HG02943 (cell line): ENCODE results near the gene CLTCL1.
"Not testable (repeated sequence)": the region's sequence is repeated elsewhere in the genome, so short reads cannot be mapped to it uniquely, and the experiment has no call there.

Experiments used
- ATAC-seq: cut with Tn5 transposase; IDR thresholded peaks from one replicate; pipeline ENCODE4 v1.9.1; 2021; ENCODE audit warnings: mild to moderate bottlenecking, low read depth, moderate library complexity; ENCODE audit not compliant: unreplicated experiment

CLTCL1 gene

DNA sequence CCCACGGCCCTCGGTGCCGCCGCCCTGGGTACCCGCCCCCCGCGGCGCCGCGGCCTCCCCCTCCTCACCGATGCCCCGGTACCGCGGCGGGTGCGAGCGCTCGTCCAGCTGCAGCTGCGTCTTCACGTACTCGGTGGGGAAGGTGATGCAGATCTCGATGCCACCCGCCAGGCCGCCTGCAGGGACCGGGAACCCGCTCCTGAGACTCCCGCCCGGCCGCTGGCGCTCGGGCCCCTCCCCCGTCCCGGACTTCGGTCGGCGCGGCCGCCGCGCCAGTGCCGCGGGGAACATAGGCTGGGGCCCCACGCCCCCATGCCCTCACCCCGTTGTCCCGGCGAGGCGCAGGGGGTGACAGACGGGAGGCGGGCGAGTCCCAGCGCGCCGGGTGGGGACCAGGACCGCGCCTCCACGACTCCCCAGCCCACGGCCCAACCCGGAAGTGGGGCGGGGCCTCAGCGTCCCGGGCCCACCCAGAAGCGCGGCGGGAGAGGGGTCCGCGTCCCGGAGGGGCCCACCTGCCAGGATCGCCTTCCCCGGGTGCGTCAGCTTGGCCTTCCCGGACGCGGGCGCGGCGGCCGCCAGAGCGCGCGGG lies 113.4 kb downstream of the CLTCL1 start:
- ATAC-seq = peak; percentile 23

DNA sequence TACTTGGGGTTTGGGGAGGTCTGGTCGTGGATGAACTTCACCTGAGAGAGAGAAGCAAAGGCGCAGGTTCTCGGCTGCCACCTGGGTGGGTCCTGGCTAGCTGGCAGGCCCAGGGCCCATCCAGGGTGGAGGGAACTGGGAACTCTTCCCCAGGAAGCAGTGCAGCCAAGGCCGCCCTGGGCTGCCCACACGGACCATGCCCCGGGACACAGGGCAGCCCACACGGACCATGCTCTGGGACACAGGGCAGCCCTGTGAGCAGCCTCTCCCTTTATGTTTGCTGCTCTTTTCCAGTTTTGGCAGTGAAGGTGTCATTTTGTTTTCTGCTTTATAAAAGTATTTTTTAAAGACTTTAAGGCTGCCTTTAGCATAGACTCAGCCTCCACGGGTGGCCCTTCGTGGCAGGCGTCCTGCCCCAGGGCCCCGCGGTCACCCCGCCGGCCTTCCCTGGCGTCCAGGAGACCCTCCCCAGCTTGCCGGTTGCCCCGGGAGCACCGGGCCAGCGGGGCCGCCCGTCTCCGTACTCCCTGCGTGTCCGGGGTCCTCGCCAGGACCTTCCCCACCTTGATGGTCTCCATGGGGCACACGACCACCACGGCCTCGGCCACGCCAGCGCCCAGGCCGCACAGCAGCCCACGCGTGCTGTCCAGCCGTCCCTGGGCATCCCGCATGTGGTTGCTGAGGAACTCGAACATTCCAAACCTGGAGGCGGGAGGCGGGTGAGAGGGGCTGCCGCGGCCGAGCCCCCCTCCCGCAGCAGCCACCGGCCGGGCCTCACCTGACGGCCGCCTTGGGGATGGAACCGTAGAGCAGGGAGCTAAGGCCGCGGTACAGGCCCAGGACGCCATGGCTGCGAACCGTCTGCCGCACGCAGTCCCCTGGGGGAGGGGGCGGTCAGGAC lies 114.1 kb downstream of the CLTCL1 start:
- ATAC-seq = no peak

DNA sequence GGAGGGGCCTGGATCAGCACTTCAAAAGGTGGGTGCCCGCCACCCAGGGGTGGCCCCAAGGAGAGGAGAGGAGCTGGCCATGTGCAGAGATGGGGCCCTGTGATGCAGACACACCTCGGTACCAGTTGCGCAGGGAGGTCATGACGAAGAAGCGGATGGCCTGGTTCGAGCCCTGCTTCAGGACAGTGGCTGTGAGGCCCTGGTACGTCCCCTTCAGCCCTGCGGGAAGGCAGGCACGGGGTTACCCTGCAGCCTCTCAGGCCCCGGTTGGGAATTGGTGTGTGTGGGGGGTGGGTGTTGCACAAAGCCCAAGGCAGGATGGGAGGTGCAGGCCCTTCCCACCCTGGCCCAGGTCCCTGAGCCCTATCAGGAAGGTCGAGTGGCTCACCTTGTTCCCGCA lies 114.8 kb downstream of the CLTCL1 start:
- no peak for ATAC-seq

DNA sequence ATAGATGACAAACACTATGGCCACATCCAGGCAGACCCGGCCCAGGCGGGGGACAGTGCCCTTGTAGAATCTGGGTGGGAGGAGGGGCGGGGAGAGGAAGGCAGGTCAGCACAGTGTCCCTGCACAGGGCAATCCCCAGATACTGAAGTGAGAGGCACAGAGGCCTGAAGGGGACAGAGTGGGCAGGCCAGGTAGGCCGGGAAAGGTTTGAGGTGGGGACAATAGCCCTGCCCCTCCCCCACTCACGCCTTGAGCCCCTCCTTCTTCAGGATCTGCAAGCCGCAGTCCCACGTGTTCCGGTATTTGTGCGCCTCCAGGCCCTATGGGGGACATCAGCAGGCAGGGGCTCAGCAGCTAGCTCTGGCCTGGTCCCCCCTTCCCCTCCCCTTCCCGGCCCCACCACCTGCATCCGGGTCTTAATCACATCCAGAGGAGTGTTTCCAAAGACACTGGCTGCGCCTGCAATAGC lies 115.3 kb downstream of the CLTCL1 start:
- no peak for ATAC-seq

DNA sequence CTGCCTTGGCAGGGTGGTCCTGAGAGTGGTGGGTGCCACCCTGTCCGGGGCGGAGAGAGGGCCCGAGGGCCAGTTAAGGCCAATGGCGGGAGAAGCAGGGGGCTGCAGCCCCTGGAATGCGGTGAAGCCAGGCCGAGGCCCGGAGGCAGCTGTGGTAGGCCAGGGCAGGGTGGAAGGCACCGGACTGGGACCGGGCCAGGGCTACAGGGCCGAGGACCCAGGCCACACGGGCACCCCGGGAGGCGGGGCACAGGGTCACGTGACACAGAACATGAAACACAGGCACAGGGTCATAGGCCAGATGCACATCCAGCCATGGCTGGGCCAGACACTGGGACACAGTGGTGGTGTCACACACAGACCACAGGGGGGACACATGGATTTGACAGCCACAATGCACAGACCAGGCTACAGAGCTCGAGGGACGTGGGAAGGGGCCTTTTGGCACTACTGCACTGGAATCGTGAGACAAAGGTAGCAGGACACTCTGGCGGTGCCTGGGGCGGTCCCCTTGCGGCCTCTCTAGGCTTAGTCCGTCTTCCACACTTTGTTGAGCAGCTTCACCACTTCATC lies 115.8 kb downstream of the CLTCL1 start:
- ATAC-seq = no peak

DNA sequence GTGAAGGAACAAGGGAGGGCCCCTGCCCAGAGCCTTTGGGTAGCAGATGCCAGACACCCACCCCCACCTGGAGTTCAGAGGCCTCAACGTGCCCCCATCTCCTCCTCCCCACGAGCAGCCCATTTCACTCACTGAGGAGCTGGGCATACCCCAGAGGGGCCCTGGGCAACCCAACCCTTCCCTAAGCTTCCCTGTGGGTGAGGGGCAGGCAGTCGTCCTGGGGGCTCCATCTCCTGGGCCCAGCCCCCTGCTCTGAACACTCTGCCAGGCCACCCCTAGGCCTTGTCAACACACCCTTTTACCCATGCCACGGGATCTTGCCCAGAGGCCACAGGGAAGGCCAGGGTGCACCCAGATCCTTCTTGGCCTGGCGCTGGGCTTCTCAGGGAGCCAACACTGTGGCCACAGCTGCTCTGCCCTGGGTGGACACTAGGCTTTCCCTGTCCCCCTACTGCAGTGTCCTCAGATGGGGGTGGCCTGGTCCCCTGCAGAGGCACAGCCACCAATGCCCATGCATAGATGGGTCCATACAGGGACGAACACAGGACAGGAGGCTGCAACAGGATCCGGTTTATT lies 116.4 kb downstream of the CLTCL1 start:
- no peak for ATAC-seq

DNA sequence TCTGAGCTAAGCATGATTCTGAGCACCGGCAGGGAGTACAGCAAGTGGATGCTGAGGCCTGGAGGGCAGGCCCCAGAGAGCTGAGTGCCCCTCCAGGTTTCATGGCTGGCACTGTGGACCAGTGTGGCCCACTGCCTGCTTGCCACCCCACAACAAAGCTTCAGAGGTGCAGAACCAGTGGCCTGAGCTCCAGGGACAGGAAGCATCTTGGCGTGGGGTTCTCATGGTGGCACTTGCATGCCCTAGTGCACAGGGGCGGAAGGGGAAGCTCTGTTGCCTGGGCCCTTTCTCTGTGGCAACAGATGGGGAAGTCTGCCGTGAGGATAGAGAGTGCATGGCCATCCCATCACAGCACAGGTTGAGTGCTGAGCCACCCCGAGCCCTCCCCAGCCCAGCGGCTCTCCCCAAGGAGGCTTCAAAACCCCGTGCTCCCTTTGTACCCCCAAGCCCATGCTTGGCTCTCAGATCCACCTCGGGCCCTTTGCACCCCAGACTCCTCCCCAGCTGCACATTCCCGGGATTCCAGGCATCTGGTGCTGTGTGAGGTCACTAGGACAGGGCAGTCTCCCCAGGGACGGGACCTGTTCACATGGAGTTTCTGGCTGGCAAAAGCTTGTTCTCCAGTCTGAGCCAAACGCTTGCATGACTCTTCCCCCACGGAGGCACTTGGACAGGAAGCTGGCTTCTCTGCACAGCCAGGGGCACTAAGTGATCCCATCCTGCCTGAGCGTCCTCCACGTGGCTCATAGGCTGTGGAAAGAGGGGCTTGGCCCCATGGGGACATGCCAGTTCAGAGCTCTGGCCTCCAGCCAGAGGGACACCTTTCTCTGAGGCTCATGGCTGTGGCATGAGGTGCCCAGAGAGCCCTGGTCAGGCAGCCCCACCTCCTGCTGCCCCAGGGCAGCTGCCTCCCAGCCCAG lies 117.2 kb downstream of the CLTCL1 start:
- ATAC-seq = no peak

DNA sequence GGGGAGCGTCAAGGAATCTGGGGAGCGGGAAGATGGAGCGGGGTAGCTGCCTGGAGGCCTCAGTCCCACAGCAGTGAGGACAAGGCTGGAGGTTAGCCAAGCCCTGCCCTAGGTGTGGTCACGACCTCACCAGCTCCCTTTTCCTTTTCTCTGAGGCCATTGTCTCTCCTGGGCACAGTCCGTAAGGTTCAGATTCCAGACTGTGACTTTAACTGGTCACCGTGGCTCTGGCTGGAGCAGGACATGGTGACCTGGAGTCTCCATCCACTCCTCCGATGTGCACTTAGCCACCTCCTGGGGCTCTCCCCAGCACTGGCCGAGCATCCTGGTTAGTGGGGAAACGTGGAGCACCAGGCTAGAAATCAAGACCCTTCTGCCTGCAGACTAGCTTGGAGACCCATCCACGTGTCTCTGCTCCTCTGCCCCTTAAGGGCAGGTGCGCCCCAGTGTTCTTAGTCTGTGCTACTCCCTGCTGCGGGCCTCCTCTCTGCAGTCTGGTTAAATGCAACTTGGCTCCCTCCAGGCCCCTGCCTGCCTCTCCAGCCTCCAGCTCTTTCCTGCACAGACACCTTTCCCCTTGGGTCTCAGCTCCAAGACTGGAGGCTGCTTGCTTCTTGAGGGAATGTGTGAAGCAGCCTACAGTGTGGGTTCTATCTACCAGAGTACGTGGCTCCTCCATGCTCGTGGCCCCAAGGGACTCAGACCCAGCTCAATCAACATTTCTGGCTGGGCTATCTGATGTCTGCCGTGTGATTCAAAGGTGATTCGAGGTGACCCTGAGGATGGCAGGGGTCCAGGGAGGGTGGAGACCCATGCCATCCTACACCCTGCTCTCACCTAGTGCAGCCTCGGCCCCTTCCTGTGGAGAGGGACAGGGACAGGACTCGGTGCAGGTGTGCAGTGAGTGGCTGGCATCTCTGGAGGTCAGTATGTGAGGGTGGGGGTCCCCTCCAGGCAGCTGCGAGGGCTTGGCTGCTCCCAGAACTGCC lies 118.2 kb downstream of the CLTCL1 start:
- ATAC-seq = no peak

DNA sequence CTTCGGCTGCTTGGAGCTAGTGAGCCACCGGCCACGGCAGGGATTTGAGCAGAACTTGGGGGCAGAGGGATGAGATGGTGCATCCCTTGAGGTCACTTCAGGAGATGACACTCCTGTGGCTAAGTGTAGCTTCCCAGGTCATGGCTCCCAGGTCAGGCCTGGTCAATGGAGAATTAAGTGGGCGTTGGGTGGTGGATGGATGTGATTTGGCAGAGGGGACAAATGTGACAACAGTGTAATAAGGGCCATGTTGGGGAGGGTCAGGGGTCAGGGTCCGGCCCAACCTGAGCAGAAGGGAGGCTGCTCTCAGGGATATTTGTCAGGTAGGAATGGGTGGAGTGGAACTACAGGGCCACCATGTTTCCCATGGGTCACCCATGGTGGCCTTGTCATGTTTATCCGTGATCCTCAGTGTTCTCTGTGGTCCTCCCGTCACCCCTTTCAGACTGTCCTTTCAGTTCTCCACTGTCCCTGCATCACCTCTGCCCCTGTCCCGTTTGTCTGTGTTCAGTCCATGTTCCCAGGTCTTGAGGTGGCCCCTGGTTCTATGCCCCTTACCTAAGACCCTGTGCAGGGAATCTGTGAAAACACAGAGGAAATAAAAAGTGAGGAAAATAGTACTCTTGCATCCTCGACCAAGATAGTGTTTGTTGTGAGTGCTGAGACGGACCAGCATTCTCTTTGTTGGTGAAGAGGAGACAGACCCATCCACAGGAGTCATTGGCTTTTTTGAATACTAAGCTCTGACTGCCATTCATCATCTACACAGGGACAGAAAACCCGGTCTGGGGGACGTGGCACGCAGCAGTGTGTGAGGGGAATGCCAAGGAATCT lies 119.1 kb downstream of the CLTCL1 start:
- no peak for ATAC-seq

DNA sequence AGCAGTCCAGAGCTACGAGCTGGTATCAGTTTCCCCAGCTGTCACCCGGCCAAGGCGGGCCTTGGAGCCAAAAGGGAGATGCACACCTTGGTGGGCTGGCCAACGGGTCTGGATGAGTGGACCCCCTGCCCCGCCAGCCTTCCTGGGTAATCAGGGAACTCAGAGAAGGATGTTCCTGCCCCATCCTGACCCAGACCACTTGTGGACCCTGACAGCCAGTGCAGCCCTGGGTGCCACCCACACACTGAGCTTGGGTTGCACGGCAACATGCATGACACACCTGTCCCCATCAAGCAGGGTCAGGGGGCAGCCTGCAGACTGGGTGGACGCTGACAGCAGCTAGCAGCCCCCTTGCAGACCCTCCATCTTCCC lies 121.6 kb downstream of the CLTCL1 start:
- ATAC-seq = no peak

DNA sequence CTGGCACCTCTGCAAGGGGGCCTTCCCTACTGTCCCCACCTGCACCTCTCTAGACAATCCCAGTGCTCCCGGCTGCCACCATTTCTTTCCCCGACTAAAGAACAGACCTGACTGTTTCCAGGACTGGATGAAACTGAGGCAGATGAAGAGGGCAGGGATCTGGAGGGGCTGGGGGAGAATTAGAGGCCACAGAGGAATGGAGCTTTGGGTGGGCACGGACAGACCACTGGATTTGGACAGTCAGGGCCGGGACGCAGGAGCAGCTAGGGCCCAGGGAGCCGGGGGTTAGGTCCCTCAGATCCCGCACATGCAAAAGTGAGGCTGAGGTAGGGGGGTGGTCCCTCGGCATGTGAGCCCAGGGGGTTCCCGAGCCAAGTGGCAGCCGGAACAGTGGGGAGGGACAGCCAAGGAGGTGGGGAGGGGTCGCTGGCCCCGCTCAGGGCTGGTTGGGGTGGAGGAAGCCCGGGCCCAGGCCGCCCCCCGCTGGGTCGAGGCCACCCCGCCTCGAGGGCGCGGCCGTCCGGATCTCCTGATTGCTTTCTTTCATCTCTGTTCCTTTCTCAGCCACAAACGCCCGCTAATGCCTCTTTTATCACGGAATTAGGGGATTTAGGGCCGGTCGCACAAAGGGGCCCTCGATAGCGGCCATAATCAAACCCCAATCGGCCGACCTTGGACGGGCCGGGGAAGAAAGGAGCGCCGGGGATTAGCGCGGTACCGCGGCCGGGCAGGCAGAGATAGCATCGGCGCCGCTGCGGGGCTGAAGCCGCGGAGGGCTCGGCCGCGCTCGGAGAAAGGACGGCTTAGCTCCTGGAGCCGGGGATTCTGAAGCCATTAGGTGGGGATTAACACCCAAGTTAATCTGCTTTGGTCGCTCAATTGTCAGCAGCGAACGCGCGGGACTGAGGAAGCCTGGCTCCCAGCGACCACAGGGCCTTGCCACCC lies 122.2 kb downstream of the CLTCL1 start:
- ATAC-seq = no peak

DNA sequence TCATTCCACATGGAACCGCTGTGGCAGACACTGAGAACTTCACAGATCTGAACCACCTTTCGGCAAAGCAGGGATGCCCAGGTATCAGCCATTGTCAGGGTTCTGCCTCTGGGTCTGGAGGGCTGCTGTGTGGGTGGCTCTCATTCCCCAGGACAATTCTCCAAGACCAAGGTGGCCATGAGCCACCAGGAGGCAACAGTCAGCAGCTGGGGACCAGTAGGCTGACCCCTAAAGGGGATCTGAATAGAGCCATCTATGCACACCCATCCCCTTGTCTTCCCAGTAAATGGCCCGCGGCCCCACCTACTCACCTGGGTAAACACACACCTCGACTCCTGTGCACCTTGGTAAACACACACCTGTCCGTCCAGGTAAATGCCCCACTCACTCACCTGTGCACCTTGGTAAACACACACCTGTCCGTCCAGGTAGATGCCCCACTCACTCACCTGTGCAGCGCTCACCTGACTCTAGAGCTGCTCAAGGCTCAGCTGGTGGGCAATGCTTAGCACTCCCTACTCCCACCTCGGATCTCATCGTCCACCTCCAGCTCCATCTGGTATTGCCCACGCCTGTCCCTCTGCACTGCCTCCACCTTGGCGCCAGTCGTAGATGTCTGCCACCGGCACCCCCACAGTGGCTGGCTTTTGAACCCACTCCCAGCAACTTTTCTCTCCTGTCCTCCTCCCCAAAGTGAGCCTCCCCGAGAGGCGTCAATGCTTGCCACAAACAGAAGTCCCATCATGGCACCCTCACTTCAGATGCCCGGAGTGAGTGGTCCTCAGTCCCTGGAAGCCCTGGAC lies 123.2 kb downstream of the CLTCL1 start:
- ATAC-seq = no peak

DNA sequence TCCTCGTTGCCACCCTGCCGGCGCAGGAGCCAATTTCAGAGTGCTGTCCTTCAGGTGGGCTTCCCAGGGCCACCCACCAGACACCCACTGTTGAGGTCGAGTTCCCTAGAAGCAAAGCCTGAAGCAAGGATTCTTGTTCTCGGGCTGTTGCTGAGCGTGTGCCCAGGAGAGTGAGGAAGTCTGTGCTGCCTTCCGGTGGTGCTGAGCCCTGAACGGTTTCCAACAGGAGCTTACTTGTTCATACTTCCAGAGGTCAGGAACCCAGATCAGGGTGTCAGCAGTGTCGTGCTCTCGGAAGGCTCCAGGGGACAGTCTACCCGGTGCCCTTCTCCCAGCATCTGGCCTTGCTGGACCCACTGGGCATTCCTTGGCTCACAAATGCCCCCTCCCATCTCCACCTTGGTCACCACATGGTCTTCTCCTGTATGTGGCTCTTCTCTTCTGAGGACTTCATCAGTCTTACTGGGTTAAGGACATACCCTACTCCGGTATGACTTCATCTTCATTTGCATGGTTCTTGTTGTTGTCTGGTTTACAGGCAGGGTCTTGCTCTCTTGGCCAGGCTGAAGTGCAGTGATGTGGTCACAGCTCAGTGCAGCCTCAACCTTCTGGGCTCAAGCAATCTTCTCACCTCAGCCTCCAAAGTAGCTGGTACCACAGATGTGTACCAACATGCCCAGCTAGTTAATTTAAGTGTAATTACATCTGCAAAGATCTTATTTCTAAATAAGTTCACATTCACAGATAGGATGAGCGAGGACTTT lies 124.2 kb downstream of the CLTCL1 start:
- ATAC-seq = no peak

DNA sequence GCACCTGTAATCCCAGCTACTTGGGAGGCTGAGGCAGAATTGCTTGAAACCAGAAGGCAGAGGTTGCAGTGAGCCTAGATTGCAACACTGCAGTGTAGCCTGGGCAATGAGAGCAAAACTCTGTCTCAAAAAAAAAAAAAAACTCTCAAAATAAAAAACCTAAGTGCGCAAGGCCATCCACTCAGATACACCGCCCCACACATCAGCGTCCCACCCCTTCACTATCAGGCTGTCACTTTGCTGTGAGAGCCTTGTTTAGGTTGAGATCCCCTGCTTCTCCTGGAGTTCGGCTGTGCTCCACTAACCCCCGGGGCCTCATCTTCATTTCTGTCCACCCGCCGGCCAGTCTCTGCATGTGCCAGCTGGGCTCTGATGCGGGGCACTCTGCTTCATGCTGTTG lies 125.1 kb downstream of the CLTCL1 start:
- ATAC-seq = no peak

DNA sequence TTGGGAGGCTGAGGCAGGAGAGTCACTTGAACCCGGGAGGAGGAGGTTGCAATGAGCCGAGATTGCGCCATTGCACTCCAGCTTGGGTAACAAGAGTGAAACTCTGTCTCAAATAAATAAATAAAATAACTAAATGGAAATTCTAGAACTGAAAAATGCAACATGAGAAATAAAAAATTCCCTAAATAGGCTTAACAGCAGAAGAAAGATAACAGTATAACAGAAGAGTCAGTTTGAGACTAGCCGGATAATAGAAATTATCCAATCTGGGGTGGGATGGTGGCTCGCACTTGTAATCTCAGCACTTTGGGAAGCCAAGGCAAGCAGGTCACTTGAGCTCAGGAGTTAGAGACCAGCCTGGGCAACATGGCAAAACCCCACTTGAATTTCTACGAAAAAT lies 127.1 kb downstream of the CLTCL1 start:
- no peak for ATAC-seq

DNA sequence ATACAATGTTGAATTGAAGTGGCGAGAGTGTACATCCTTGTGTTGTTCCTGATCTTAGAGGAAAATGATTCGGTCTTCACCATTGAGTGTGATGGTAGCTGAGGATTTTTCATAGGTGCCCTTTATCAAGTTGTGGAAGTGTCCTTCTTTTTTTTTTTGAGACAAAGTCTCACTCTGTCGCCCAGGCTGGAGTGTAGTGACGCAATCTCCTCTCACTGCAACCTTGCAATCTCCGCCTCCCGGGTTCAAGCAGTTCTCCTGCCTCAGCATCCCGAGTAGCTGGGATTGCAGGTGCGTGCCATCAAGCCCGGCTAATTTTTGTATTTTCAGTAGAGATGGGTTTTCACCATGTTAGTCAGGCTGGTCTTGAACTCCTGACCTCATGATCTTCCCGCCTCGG lies 132.9 kb downstream of the CLTCL1 start:
- ATAC-seq = not testable (repeated sequence)
